Activated CD8-positive, alpha-beta memory T cell treated with anti-CD3 and anti-CD28 coated beads, Interleukin-2, amount 50 U/mL, for 1 hour (primary cell): ENCODE results near the gene MRPL58.
A peak's percentile ranks its signal among the peaks of the same experiment; 100 is the strongest.
"Not testable (repeated sequence)": the region's sequence is repeated elsewhere in the genome, so short reads cannot be mapped to it uniquely, and the experiment has no call there.

Experiments used
- DNase-seq: peaks from one replicate; pipeline ENCODE4 v3.0.0-alpha.2; 2020; ENCODE audit errors: extremely low read depth

The MRPL58 gene

DNA sequence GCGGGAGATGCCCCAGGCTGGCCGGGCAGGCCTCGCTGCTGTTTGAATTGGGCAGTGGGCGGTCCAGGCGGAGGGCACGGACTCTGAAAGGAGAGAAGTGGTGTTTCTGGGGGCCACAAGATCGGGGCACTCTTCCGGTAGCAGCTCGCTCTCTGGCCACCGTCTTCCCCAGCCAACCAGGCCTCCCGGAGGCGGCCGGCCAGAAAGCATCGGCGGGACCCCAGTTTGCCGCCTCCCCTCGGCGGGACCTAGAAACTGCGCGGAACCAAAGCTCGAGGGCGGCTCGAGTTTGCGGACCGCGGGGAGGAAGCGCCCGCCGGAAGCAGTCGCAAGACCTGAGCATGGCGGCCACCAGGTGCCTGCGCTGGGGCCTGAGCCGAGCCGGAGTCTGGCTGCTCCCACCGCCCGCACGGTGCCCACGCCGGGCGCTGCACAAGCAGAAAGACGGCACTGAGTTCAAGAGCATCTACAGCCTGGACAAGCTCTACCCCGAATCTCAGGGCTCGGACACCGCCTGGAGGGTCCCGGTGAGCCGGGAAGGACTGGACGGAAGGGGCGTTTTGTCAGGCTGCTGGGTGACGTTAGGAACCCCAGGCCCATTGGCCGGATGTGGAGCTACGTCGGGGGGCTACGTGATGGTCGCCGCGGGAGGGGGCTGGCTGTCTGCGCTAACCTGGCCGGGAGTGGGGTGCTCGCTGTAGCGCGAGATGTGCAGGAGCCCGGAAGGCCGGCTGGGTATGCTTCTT is at the start of gene MRPL58:
Gene MRPL58, plus strand, starts transcription at position 325 of the 746 bp plus-strand sequence. Its CDS starts 17 bp downstream, at position 342.
- DNase-seq, result peak; percentile 54

DNA sequence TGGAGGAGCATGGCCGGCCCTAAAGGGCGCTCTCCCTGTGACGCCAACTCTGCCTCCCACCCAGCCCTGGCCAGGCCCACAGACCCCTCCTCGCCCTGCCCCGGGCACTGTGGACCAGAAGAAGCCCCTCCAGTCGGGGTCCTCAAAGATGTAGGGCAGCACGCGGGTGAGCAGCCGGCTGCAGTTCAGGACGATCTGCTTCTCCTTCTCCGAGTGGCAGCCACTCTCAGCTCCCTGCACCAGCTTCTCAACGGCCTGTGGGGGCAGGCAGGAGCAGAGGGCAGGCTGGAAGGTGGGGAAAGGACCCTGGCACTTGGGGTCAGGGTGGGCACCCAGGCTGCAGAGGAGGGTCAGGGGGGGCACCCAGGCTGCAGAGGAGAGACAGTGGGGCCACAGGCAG is 48.8 kb upstream of the MRPL58 start:
- no peak for DNase-seq

GRCh38 chr17:74964246-74964761 is 48.2 kb upstream of the MRPL58 start:
- no peak for DNase-seq

GRCh38 chr17:74964988-74965622 is 47.4 kb upstream of the MRPL58 start:
- no peak for DNase-seq

DNA sequence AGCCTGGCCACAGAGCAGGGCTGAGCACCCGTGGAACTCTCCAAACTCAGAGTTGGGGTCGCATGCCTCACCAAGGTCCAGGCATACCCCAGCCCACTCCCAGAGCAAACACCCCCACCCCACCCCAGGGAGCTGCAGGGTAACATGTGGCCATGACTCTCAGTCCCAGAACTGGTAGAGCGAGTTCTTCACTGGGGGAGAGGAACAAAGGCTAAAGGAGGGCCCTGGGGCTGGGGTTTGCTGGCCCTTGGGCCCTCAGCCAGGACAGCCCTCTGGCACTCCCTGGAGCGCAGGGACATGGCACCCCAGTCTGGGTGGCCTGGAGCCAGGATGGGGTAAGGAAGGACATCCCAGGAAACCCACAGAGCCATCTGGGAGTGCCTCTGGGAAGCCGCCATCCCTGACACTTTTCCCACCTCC is 44.1 kb upstream of the MRPL58 start:
- DNase-seq, result no peak

DNA sequence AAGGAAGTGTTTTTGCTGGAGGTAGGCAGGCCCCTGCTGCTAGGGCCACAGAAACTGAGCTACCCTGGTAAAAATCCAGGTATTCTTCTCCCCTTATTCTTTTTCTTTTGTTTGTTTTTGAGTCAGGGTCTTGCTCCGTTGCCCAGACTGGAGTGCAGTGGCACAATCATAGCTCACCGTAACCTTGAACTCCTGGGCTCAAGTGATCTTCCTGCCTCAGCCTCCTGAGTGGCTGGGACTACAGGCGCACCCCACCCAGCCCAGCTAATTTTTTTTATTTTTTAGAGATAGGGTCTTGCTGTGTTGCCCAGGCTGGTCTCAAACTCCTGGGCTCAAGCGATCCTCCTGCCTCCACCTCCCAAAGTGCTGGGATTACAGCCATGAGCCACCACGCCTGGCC is 43.0 kb upstream of the MRPL58 start:
- not testable (repeated sequence) for DNase-seq

- DNase-seq, result no peak
Measured at GRCh38 chr17:74970395-74970794, 42.1 kb upstream of the MRPL58 start.

DNA sequence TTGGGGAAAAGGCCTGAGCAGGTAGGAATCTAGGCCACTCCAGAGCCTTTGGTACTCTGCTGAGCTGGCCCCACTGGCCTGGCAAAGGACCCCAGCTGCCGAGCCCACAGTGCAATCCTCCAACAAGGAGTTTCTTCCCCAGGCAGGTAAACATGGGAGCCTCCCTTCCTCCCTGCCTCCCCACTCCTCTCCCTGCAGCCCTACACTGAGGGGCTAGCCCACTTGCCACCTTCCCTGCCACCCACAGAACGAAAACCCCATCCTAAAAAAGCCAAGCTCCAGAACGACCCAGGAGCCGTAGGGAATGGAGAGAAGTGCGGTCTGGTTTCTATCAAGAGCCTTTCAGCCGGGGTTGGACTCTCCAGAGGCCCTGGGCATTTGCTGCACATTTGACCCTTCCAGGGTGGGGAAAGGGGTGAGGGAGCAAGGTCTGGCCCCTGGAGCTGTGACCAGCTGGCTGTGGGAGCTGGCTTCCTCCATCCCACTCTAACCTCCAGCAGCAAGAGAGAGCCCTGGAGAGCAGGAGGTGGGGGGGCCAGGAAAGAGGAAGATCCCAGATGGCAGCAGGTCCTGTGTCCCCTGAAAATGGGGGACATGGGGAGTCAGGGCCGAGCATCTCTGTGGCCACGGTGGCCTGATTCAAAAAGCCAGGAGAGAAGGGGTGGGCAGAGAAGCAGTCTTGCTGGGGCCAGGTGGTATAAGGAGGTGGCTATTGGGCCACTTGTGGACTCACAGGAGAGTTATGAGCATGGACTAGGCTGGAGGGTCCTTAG is 41.2 kb upstream of the MRPL58 start:
- no peak for DNase-seq

DNA sequence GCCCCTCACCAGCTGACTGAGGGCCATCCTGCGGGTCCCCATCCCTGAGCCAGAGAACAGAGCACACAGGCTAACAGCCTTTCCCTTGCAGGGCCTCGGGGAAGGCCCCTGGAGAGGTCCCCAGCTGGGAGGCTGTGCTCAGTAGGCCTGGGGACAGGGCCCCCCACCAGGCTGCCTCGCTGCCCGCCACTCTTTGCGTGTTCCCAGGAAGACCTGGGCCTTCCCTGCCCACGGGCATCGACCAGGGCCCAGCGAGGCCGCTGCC is 40.7 kb upstream of the MRPL58 start:
- DNase-seq, result no peak

GRCh38 chr17:74972107-74972972 is 40.1 kb upstream of the MRPL58 start, which contains the start of gene HID1:
HID1 (minus strand) TSS chr17:74972759; CDS start chr17:74972656, 103 bp downstream.
- DNase-seq, result no peak

DNA sequence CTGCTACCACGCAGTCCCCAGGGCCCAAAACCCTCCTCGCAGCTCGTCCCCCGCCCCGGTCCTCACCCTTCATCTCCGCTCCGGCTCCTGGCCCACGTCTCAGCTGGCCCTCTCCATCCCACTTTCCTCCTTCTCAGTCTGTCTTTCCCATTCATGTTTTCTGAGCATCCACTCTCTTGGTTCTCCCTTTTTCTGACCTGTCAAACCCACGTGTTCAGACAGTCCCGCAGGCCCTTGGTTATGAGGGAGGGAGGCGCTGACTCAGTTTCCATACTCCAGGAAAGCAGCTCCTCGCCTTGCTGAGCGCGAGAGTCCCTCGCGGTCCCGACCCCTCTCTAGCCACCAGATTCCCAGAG is 39.5 kb upstream of the MRPL58 start:
- DNase-seq, result no peak

DNA sequence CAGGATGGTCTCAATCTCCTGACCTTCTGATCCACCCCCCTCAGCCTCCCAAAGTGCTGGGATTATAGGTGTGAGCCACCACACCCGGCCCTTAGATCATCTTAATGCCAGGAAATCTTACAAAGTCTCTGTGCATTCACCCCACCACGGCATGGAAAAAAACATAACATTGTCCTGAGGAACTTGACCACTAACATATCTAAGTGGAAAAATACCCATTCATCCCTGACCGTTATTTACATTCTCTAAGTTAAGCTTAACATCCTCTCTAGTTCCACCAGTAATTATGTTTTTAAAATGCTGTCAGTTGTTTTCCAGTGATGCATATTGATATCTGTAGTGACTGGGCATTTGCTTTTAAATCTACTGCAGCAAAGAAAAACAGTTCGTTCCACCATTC is 36.5 kb upstream of the MRPL58 start:
- DNase-seq, result no peak

- no peak for DNase-seq
Measured at GRCh38 chr17:74977802-74978201, 34.7 kb upstream of the MRPL58 start.

DNA sequence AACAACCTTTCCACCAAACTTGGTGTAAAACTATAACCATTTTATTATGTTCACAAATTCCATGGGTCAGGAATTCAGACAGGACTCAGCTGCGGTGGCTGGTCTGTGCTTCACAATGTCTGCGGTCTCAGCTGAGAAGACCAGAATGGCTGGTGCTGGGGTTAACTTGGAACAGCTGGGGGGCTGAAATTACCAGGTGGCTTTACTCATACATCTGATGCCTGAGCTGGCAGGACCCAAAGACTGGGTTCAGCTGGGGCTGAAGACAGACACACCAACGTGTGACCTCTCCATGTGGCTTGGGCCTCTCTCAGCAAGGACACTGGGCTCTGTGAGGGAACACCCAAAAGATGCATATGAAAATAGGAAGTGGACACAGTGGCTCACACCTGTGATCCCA is 34.2 kb upstream of the MRPL58 start:
- DNase-seq, result no peak

- no peak for DNase-seq
Measured at GRCh38 chr17:74979408-74980146, 32.9 kb upstream of the MRPL58 start.

GRCh38 chr17:74981318-74981978 is 31.0 kb upstream of the MRPL58 start:
- DNase-seq, result no peak

DNA sequence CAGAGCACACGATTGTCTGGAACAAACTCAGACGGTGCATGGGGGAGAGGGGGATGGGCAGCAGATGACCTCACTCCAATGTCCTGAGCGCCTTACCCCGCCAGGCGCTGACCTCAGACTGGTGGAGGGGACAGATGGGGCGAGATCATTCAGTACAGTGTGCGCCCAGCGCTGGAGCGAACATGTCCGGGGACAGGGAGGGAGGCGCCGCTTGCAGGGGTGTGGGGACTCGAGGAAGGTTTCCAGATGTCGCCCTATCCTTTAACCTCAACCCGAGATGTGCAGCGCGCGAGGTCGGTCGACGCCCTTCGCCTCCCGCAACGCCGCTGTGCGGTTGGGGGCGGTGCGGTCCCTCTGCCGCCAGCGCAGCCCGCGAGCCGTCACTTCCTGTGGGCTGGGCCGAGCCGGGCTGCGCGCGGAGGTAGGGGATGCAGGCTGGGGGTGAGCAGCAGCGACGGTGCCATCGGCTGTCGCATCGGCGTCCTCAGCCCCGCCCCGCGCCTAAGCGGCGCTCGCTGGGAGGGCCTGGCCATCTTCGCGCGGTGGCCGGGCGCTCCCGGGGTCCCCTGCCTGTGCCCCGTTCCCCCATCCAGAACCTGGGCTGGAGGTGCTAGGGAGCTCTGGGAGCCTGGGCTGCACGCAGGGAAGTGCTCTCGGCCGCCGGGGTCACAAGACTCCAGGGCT is 30.3 kb upstream of the MRPL58 start:
- no peak for DNase-seq

DNA sequence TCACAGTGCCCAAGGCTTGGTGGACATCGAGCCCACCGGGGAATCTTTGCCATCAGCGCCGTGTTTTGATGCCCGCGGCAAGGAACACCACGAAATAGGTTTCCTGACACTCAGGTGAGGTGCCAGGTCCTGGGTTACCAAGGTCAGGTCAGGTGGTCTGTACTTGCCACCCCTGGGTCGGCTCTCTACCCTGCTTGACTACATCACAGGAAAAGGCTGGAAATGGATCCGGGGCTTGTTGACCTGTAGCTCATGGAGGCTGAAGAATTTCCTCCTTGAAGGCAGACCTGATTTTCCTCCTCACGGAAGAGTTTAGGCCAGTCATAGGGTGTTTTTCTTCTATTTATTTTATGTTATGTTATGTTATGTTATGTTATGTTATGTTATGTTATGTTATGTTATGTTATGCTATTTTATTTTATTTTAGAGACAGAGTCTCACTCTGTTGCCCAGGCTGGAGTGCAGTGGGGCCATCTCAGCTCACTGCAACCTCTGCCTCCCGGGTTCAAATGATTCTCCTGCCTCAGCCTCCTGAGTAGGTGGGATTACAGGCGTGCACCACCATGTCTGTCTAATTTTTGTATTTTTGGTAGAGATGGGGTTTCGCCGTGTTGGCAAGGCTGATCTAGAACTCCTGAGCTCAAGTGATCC is 29.7 kb upstream of the MRPL58 start:
- DNase-seq, result not testable (repeated sequence)

DNA sequence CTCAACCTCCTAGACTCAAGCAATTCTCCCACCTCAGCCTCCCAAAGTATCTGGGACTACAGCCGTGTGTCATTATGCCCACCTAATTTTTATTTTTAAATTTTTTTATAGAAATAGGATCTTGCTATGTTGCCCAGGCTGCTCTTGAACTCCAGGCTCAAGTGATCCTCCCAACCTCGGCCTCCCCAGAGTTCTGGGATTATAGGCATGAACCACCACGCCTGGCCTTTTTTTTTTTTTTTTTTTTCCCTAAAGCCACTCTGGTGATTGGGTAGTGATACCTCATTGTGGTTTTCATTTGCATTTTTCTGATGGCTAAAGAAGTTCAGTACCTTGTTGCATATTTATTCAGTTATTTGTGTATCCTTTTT is 26.3 kb upstream of the MRPL58 start:
- DNase-seq, result no peak
